ENCODE measurements around the gene TRIM2.

TRIM2 gene

GRCh38 chr4:153266988-153267387 is 62.7 kb downstream of the TRIM2 start:
- peaks cover 7% of the 10 kb centered on the region for H3K27me3 ChIP-seq (ENCODE audit: control insufficient read depth, low read length)
- H3F3A ChIP-seq (ENCODE audit: control insufficient read depth, insufficient read depth): no peaks in the 10 kb centered on the region
- no peak overlapping the region for H3K27ac ChIP-seq (ENCODE audit: low read depth, low read length)
- no peaks in the 10 kb centered on the region for H3K9me3 ChIP-seq (ENCODE audit: control insufficient read depth, insufficient read depth, low read length)
- TF ChIP-seq CTCF (IDR thresholded peaks at IDR 0.05; ENCODE audit: low read depth, low read length, poor library complexity, severe bottlenecking) (no peak), EZH2phosphoT487 (IDR thresholded peaks at IDR 0.05; ENCODE audit: borderline replicate concordance, low read length) (no peak)
- no peaks in the 10 kb centered on the region for H3K4me1 ChIP-seq (ENCODE audit: control insufficient read depth, low read length)
- no peaks in the 10 kb centered on the region for H3K36me3 ChIP-seq (ENCODE audit: control insufficient read depth, low read length)
- H4K20me1 ChIP-seq (ENCODE audit: control insufficient read depth, insufficient read depth, low read depth, low read length): no peaks in the 10 kb centered on the region
- H3K4me3 ChIP-seq (ENCODE audit: low read length): no peak overlapping the region
- no peaks in the 10 kb centered on the region for H3K9me2 ChIP-seq (replicated peaks; ENCODE audit: control insufficient read depth, low read length)
- H3K79me2 ChIP-seq (ENCODE audit: control insufficient read depth, low read length): no peaks in the 10 kb centered on the region
- no peak overlapping the region for H3K4me2 ChIP-seq (ENCODE audit: low read length)

- Histone ChIP-seq H3K36me3 (ENCODE audit: control insufficient read depth, low read length) (no peaks in the 10 kb centered on the region), H3K9me2 (replicated peaks; ENCODE audit: control insufficient read depth, low read length) (no peaks in the 10 kb centered on the region), H3K79me2 (ENCODE audit: control insufficient read depth, low read length) (no peaks in the 10 kb centered on the region), H3K27ac (ENCODE audit: low read depth, low read length) (no peak overlapping the region), H4K20me1 (ENCODE audit: control insufficient read depth, insufficient read depth, low read depth, low read length) (no peaks in the 10 kb centered on the region), H3K9me3 (ENCODE audit: control insufficient read depth, insufficient read depth, low read length) (no peaks in the 10 kb centered on the region), H3K4me1 (ENCODE audit: control insufficient read depth, low read length) (no peaks in the 10 kb centered on the region), H3F3A (ENCODE audit: control insufficient read depth, insufficient read depth) (no peaks in the 10 kb centered on the region), H3K4me2 (ENCODE audit: low read length) (no peak overlapping the region), H3K27me3 (ENCODE audit: control insufficient read depth, low read length) (peaks cover 7% of the 10 kb centered on the region), H3K4me3 (ENCODE audit: low read length) (no peak overlapping the region)
- no peak for TF ChIP-seq CTCF (IDR thresholded peaks at IDR 0.05; ENCODE audit: low read depth, low read length, poor library complexity, severe bottlenecking)
- TF ChIP-seq EZH2phosphoT487 (IDR thresholded peaks at IDR 0.05; ENCODE audit: borderline replicate concordance, low read length): no peak
Observed at GRCh38 chr4:153267890-153268289, 63.6 kb downstream of the TRIM2 start.

GRCh38 chr4:153268295-153268694 is 64.1 kb downstream of the TRIM2 start:
- Histone ChIP-seq H3K4me3 (ENCODE audit: low read length) (no peak overlapping the region), H3K4me1 (ENCODE audit: control insufficient read depth, low read length) (no peaks in the 10 kb centered on the region), H3K27ac (ENCODE audit: low read depth, low read length) (no peak overlapping the region), H3K4me2 (ENCODE audit: low read length) (no peak overlapping the region), H3K27me3 (ENCODE audit: control insufficient read depth, low read length) (peaks cover 7% of the 10 kb centered on the region), H3K9me3 (ENCODE audit: control insufficient read depth, insufficient read depth, low read length) (no peaks in the 10 kb centered on the region), H3K36me3 (ENCODE audit: control insufficient read depth, low read length) (no peaks in the 10 kb centered on the region), H3K79me2 (ENCODE audit: control insufficient read depth, low read length) (no peaks in the 10 kb centered on the region), H4K20me1 (ENCODE audit: control insufficient read depth, insufficient read depth, low read depth, low read length) (no peaks in the 10 kb centered on the region), H3F3A (ENCODE audit: control insufficient read depth, insufficient read depth) (no peaks in the 10 kb centered on the region), H3K9me2 (replicated peaks; ENCODE audit: control insufficient read depth, low read length) (no peaks in the 10 kb centered on the region)
- TF ChIP-seq CTCF (IDR thresholded peaks at IDR 0.05; ENCODE audit: low read depth, low read length, poor library complexity, severe bottlenecking) (no peak), EZH2phosphoT487 (IDR thresholded peaks at IDR 0.05; ENCODE audit: borderline replicate concordance, low read length) (no peak)

Measured in DOHH2 (cell line).